C4-2B (cell line): ENCODE measurements around the gene TANC1.

ENCODE experiments used
- ZFX ChIP-seq: fragments of 450-650 bp; IDR thresholded peaks from 2 replicates; pipeline ENCODE4 v1.6.1; 2017
- TF ChIP-seq, protein P1 (sequence below): fragments of 450-650 bp; conservative IDR thresholded peaks from 2 replicates; pipeline ENCODE4 v1.5.1; 2017; ENCODE audit warnings: mild to moderate bottlenecking

DNA sequence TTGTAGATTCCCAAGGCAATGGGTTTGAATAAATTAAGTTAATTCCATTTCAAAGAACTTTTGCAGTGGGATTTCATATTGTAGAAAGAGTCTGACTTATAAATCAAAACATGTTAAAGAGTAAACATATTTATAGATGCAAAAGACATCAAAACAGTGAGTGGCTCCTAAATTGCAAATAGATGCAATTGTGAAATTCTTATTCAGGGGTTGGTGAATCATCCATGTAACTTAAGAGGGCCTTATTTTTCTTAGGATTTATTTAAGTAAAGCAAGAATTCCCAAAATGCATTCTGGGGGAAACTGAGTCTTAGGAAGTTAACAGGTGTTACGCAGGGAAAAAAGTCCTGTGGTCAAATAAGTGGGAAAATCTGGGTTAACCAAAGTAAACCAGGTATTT, 11.3 kb downstream of the TANC1 start:
- TF ChIP-seq, protein P1, sequence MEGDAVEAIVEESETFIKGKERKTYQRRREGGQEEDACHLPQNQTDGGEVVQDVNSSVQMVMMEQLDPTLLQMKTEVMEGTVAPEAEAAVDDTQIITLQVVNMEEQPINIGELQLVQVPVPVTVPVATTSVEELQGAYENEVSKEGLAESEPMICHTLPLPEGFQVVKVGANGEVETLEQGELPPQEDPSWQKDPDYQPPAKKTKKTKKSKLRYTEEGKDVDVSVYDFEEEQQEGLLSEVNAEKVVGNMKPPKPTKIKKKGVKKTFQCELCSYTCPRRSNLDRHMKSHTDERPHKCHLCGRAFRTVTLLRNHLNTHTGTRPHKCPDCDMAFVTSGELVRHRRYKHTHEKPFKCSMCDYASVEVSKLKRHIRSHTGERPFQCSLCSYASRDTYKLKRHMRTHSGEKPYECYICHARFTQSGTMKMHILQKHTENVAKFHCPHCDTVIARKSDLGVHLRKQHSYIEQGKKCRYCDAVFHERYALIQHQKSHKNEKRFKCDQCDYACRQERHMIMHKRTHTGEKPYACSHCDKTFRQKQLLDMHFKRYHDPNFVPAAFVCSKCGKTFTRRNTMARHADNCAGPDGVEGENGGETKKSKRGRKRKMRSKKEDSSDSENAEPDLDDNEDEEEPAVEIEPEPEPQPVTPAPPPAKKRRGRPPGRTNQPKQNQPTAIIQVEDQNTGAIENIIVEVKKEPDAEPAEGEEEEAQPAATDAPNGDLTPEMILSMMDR: no peak
- TF ChIP-seq ZFX: no peak
